ENCODE measurements around the gene CSTB.

Gene CSTB

DNA sequence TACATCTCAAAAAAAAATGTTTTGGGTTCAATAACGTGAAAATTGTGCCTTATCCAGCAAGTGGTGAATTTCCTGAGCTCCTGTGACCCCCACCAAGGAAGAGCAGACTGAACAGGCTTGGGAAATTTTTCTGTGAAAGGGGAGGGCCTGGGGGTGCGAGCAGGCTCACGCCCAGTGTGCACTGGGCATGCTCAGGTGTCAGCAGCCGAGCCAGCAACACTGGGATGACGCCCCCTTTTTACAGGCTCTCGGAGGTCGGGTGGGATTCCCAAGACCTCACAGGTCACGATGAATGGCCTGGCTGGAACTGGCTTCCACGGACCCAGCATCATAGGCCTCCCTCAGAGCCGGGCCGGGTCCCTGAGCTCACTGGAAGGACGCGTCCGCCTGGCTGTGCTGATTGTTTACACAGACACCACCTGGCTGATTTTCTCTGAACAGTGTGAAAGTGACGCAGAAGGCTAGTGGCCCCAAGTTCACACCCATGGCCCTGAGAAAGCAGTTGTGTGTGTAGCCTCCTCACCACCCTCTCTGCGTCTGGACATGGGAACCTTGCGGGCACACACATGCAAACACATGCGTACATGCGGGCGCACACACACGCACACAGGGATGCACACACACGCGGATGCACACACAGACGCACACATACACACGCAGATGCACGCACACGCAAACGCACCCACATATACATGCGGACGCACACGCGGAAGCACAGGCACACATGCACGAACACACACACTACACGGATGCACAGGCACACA lies 9.2 kb downstream of the CSTB start:
- no peak for DNase-seq

DNA sequence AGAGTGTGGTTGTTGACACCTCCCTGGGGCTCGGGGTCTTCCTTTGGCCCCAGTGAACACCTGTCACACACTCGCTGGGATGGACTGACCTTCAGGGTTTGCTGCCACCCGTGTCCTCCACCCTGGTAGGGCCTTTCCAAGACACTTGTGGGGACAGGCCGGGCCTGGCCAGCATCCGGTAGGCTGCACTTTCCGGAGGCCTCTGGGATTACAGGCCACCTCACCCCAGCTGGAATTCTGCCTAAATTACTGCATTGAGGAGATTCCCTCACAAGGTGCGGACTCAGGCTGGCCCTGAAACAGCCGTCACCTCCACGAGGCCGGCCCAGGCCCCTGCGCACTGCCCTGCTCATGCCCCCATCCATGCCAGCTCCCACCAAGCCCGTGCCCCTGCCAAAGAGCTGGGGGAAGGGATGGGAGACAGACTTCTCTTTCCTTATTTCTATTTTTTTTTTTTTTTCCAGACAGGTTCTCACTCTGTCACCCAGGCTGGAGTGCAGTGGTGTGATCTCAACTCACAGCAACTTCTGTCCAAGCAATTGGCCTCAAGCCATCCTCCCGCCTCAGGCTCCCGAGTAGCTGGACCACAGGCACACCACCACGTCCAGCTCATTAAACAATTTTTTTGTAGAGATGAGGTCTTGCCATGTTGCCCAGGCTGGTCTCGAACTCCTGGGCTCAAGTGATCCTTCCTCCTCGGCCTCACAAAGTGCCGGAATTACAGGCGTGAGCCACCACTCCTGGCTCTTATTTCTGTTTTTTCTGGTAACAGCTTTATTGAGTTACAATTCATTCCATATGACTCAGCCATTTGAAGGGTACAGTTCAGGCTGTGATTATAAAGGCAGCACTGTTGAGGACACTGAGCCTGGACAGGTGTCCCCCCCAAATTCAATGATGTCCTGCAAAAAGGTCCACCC lies 11.3 kb downstream of the CSTB start:
- DNase-seq = no peak

DNA sequence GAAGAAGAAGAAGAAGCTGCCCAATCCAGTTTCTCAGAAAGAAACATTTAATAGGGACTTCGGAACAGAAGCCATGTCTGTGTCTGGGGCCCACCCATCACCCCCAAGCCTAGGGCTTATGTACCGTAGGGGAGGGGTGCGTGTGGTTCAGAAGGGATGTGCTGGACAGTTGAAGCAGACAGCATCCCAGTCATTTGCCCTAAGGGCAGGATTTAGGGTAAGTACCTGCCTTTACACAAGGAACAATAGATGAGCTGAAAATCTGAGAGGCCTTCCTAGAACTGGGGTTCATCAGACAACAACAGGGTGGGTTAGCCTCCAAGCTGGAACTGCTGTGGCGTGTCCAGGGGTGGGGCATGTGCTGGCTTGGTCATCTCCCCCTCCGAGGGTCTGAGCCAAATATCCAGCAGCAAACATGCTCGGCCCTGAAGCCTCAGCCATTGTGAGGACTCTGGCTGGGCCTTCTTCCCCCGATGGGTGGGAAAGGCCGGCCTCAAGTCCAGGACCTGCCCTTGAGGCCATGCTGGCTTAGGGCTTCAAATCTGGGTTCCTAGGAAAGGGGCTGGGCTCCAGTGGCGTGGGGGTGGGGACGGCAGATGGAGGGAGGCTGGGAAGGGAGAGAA lies 12.1 kb downstream of the CSTB start:
- no peak for DNase-seq

DNA sequence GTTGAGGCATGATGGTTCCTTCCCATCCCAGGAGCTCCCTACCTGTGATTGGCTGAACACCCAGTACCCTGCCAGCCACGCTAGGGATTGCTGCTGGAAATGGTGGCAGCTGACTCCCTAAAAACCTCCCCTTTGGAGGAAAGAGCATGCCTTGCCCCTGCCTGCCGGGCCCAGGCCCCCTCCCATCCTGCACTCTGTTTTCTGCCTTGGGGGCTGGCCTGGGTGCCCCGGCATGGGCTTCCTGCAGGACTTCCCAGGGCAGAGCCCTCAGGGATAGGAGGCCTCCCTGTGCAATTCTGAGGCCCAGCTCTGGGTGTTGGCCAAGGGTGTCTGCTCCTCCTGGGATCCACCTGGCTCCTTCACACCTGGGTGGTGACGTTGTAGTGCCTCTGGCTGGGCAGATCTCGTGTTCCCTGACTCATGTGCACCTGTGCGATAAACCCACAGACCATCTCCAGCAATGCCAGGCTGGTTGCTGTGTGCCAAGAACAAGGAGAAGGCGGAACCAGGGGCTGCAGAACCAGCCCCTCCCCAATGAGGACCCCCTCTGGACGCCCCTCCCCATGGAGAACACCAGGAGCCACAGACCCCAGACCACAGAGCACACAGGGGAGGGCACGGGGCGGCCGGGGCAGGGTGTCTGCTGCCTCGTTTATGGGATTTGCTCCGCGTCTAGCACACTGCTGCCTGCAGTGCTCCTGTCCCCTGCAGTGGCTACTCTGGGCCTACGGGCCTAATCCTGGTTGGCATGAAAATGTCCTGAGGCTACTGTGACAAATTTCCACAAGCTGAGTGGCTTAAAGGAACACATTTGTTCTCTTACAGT lies 13.6 kb downstream of the CSTB start:
- no peak for DNase-seq

DNA sequence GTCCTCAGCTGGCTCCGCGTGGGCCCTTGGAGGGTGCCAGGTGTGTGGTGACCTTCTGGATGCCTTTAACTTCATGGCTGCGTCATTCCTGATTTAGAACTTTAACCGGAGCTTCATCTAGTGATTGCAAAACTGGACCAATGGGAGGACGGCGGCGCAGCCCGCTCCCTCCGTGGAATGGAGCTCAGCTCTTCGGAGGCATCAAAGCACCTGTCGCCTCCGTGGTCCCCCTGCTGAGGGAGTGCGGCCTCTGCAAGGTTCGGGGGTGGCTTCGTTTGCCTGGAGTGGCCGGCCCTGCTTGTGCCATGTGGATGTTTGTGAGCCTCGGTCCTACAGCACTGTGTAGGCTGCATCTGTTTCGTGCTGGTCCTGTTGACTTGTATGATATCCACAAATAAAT lies 14.2 kb downstream of the CSTB start:
- DNase-seq = no peak

DNA sequence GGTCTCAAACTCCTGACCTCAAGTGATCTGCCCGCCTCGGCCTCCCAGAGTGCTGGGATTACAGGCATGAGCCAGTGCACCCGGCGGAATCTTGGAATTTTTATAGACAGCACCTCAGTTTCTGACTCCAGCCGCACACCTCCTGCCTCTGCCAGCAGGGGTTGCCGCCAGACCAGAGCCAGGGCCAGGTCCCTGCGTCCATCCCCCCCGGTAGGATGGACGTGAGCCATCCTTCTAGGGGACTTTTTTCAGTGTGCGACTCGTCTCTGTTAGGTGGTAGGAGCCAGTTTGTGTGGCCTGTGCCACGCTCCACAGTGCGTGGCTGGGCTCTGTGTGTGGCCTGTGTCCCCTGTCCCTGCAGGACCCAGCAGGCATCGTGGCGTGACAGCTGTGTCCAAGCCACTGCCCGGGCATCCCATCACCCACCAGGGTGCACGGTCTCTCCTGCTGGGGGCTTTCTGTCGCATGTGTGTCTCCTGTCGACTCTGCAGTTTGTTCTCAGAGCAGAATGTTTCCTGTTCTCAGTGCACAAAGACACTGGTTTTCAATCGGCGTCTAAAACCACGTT lies 15.6 kb downstream of the CSTB start:
- DNase-seq = no peak

DNA sequence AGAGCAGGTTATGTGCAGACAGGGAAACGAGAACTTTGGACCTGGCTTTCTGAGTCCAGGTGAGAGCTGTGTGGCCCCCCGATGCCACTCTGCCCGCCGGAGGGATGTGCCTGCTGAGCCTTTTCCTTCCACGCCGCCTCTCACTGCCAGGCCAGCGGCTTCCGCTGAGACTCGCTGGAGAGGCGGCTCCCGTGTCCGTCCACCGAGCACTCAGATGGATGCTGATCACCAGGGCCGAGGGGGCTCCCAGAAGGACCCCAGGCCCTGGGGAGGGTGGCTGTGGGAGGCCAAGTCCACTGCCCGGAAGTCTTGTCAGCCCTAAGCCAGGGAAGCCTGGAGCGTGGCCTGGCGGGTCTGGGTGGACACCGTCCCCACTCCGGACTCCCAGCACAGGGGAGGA lies 16.5 kb downstream of the CSTB start:
- no peak for DNase-seq

DNA sequence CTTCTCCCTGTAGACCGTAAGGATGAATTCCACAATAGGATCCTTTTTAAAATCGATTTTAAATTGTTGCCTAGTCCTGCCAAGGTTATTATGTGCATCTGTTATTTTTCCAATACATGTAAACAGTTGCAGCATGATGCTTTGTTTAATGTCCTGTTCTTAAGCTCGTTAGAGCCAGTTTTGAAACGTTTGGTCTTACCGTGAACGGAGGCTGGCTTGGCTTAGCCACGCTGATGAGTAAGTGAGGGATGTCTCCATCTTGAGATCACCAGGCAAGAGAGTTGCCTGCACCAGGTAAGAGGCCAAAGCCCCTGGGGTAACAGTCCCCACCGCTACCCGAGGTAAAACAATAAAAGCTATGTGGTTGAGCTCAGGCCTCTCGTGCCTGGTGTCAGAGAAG lies 17.3 kb downstream of the CSTB start:
- no peak for DNase-seq

DNA sequence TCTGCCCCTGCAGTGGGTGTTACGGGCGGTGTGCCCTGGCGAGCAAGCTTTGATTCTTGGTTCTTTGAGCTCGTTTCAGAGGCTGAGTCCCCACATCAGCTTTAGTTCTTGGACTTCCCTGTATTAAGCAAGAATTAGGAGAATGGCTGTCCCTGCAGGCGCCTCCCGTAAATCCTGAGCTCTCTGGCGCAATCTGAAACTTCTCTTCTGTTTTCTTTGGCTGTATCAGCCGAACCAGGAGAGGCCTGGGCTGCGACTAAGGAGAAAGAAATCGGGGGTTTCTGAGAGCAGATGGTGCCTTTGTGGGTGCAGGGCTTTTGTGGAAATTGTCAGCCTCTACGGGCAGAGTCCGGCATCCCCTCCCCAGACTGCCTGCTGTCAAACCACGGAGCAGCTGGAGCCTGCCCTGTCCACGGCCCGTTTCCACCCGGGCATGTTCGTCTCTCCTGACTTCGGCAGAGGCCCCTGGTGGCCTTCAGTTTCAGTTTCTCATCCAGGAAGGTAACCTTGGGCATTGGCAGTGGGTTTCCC lies 17.9 kb downstream of the CSTB start:
- no peak for DNase-seq

DNA sequence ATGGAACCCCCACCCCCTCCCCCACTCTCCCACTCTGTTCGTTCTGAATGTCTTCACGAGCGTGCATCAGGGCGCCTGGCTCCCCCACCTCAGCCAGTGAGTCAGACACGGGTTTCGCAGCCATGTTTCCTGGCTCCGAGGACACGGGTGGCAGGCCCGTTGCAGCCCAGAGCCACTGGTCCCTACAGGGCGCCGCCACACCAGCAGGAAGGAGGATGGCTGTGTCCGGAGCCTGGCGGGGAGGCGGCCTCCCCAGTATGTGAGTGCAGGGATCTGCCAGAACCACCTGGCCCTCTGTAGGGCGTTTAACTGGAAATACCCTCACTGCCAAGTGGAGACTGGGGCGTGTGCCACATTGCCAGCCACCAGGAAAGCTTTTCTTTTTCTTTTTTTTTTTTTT lies 18.5 kb downstream of the CSTB start:
- no peak for DNase-seq

DNA sequence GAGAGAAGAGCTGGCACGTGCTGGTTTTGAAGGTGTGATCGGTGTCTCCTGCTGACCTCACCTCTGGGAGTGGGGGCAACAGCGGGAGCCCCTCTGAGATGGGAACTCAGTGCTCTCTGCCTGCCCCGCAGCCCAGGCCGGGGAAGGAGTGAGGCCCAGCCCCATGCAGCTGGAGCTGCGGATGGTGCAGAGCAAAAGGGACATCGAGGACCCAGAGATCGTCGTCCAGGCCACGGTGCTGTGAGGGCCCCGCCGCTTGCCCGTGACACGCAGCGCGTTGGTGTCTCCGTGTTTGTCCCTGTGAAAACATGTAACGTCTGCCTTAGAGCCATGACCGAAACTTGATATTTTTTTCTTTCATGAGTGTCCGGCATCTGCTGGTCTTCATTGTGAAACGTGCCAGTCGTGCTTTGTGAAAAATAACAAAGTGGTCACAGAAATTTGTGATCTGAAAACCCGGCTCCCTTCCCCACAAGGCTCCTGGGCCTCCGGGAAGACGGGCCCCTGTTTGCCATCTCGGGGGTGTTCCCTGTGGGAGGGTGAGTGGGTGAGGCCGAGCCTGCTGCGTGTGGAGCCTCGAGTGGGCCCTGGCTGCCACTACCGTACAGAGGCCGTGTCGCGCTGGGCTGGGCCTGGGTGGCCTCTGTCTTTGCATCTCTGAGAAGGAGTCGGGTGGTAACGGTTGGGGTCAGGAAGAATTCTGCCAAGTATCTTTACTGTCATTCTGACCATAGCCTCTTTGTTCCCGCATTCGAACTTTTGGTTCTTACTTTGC lies 20.1 kb downstream of the CSTB start:
- DNase-seq = no peak

DNA sequence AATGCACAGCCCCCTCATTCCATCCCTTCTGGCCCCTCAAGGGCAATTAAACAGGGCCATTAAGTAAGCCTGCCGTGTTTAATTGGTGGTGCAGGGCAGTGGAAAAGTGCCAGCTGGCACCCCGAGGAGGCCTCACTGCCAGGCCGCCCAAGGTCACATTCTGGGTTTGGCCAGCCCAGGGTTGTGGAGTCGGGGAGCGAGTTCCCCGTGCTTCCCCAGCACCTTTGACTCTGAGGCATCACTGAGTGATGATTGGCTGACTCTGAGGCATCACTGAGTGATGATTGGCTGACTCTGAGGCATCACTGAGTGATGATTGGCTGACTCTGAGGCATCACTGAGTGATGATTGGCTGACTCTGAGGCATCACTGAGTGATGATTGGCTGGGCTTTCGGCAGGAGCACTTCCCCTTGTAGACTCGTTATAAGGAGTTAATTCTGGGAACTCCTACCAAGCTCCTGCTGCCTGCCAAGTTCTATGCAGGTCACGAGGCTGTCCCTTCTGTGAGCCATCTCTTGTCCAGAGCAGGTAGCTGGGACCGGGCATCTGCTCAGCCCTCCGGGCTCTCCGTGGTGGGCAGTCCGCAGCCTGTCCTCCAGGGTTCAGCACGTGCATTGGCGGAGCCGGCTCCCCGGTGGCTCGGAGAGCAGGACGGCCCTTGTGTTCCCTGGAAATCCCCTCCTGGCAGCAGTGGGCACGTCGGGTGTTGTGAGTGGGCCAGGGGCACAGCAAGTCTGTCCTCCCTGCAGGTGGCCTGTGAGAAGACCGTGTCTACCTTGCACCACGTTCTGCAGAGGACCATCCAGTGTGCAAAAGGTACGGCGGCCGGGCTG lies 20.9 kb downstream of the CSTB start:
- no peak for DNase-seq

DNA sequence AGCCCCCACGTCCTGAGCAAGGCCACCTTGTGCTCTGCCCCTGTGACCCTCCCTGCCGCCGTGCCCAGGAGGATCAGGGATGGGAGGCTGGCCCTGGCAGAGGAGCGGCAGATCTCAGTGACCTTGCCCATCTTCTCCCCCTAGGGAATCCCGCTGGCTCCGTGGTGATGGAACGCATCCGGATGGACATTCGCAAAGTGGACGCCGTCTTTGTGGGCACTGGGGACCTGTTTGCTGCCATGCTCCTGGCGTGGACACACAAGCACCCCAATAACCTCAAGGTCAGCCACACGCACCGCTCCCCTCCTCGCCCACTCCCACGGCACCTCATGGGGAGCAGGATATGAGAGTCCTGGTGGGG lies 22.7 kb downstream of the CSTB start:
- no peak for DNase-seq

DNA sequence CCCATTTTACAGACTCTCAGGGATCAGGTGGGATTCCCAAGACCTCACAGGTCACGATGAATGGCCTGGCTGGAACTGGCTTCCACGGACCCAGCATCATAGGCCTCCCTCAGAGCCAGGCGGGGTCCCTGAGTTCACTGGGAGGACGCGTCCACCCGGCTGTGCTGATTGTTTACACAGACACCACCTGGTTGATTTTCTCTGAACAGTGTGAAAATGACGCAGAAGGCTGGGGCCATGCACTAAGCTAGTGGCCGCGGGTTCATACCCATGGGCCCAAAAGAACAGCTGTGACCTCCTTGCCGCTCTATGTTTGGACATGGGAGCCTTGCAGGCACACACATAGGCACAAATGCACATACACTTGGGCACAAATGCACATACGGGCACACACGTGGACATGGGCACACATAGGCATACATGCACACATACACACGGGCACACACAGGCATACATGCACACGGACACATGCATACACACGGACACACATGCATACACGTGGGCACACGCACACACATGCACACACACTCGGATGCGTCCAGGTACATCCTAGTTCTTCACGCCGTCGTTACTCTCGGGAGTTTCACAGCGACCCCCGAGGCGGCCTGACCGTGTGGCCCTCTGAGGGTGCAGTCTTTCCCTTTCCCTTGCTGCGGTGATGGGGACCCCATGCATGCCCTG lies 23.2 kb downstream of the CSTB start:
- DNase-seq = no peak

DNA sequence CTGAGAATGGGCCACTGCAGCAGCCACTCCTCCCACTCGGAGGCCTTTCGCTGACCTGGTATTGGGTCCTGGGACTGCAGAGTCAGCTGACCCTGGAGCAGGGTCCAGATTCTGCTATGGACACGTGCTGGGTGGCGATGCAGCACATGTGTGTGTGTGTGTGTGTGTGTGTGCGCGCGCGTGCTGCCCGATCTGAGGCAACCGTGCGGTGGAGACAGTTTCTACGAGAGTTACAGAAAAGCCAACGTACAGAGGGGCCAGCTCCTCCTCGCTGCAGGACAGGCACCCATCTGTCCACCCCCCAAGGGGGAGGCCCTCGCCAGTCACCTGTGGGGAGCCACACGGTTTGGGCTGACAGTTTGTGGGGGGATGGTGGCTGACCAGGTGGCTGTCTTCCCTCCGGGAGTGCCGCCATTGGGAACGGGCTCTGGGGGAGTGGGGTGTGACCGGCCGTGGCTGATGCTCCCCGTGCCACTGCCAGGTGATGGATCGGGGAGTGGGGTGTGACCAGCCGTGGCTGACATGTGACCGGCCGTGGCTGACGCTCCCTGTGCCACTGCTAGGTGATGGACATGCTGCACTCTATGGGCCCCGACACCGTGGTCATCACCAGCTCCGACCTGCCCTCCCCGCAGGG lies 24.0 kb downstream of the CSTB start:
- DNase-seq = no peak

DNA sequence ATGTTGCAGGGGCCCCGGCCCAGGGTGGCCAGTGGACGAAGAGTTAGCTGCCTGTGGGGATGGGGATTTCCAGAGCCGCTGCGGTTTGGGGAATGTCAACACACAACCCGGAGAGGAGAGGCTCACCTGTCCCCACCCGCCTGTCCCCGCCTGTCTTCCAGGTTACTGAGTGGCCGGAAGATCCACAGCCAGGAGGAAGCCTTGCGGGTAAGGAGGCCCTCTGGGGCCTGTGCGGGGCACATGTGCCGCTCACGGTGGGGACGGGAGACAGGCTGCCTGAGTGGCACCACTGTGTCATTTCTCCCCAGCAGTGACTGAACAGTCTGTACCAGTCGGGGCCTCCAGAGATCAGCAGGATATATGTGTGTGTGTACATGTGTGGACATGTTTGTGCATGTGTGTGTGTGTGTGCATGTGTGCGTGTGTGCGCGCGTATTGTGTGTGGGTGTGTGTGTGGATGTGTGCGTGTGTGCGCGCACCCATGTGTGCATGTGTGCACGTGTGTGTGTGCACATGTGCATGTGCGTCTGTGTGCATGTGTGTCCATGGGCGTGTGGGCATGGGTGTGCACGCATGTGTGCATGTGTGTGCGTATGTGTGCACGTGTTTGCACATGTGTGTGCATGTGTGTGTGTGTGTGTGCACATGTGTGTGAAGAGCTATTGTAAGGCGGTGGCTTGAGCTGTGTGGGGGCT lies 25.6 kb downstream of the CSTB start:
- DNase-seq = no peak

DNA sequence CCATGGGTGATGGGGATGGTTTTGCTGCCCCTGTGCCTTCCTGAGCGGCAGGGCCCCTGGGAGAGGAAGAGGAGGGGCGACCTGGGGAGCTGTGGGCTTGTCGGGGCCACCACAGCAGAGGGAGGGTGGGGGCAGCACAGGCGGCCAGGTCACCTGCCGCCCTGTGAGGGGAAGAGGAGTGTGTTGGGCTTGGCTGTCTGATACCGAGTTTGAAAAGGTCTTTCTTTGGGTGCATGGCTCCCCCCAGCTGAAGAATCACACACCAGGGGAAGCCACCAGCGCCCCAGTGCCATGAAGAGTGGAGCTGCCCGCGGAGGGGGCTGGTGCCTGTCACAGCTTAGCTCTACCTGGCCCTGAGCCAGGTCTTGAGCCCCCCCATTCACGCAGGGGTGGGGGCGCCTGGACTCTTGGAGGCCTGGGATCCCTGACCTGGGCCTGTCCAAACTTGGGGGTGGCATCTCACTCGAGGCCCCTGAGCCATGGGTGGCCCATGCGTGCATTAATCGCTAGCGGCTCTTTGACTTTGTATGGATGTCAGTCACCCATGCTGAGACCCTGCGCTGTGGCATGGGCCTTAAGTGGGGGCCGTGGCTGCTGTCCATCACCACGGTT lies 26.4 kb downstream of the CSTB start:
- no peak for DNase-seq

DNA sequence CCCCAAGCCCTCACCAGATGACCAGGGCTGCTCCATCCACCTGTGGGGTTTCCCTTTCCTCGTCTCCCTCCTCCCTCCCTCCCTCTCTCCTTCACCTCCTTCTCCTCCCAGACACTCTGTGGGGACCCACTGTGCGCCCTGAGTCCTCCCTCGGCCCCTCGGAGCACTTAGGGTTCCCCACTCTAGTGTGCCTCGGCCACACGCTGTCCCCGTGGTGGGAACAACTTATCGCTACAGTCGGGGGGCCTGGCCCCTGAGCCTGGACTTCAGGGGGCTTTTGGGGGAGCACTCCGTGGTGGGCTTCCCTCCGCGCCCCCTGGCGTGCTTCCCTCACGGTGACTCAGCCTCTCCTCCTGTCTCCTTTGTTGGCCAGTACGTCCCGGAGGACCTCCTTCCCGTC lies 27.5 kb downstream of the CSTB start:
- no peak for DNase-seq
